Activated T-helper 1 cell treated with anti-CD3 and anti-CD28 coated beads, Interleukin-12 subunit alpha, Interleukin-12 subunit beta, Interleukin-2, Interleukin-4 antibody, amounts not matched to agents 30 ng/mL and 10 ng/mL and 1 ng/mL, durations not matched to agents 14 hours and 24 hours and 36 hours (primary cell): ENCODE measurements around the gene HLA-B. TPM values are rescaled to one million over a fixed set of nuclear protein-coding genes. Genes with fewer than 3 reads are reported as not detected.

ENCODE experiments used
- DNase-seq: peaks from one replicate; pipeline ENCODE4 v3.0.0; 2021; ENCODE audit warnings: low spot score
- H3K27ac Mint-ChIP-seq: one replicate; pipeline ENCODE4 v1.8.0; 2021; ENCODE audit warnings: mild to moderate bottlenecking, mixed read lengths
- H3K27me3 Mint-ChIP-seq: one replicate; pipeline ENCODE4 v1.8.0; 2022; ENCODE audit warnings: mild to moderate bottlenecking, moderate library complexity, mixed read lengths; ENCODE audit not compliant: insufficient read depth
- H3K36me3 Mint-ChIP-seq: one replicate; pipeline ENCODE4 v1.8.0; 2021; ENCODE audit warnings: low read depth, mixed read lengths
- H3K4me1 Mint-ChIP-seq: one replicate; pipeline ENCODE4 v1.8.0; 2021; ENCODE audit warnings: low read depth, mixed read lengths
- H3K4me3 Mint-ChIP-seq: one replicate; pipeline ENCODE4 v1.8.0; 2021; ENCODE audit warnings: mild to moderate bottlenecking, moderate library complexity, mixed read lengths
- H3K9me3 Mint-ChIP-seq: one replicate; pipeline ENCODE4 v1.8.0; 2021; ENCODE audit warnings: mixed read lengths
- intact Hi-C: fragments of 100-400 bp; cut with micrococcal nuclease; formaldehyde crosslinking; loops from one replicate; pipeline ENCODE4 v1.15.1; 2024
- total RNA-seq: library from RNA; stranded (reverse); gene quantifications from 2 replicates; pipeline ENCODE4 v1.2.3, GENCODE V29; 2022

HLA-B gene
- total RNA-seq, 1 donor from 2014 or later = 3,814 TPM

- H3K9me3 Mint-ChIP-seq = peaks cover 9% of the 10 kb centered on the region
- DNase-seq = no peak
- H3K4me1 Mint-ChIP-seq = peaks cover 11% of the 10 kb centered on the region
- H3K27me3 Mint-ChIP-seq = peaks cover 9% of the 10 kb centered on the region
- intact Hi-C loops = no loop called here
- peaks cover 5% of the 10 kb centered on the region for H3K36me3 Mint-ChIP-seq
- no peak overlapping the region for H3K4me3 Mint-ChIP-seq
- no peak overlapping the region for H3K27ac Mint-ChIP-seq
These were observed 11.8 kb downstream of the HLA-B start for GRCh38 chr6:31345026-31345730.

DNA sequence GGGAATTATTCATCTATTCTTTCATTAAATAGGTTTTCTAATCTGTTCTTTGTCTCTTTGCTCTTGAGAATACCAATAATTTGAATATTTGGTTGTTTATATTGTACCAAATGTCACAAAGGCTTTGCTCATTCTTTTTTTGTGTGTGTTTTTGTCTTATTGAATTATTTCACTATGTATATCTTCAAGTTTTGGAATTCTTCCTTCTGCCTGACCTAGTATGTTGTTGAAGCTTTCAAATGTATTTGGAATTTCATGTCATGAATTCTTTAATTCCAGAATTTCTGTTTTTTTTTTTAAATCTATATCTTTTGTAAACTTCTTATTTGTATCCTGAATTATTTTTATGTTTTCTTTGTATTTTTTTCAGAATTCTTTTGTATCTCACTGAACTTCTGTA, 16.8 kb downstream of the HLA-B start:
- Mint-ChIP-seq H3K4me1 (no peaks in the 10 kb centered on the region), H3K9me3 (peaks cover 56% of the 10 kb centered on the region), H3K36me3 (peaks cover 18% of the 10 kb centered on the region), H3K27ac (no peak overlapping the region), H3K27me3 (peaks cover 5% of the 10 kb centered on the region), H3K4me3 (no peak overlapping the region)
- intact Hi-C loops = no loop called here
- DNase-seq = no peak

- no peak overlapping the region for H3K4me3 Mint-ChIP-seq
- DNase-seq = no peak
- peaks cover 5% of the 10 kb centered on the region for H3K27me3 Mint-ChIP-seq
- no peak overlapping the region for H3K27ac Mint-ChIP-seq
- peaks cover 65% of the 10 kb centered on the region for H3K9me3 Mint-ChIP-seq
- H3K36me3 Mint-ChIP-seq = peaks cover 22% of the 10 kb centered on the region
- H3K4me1 Mint-ChIP-seq = no peaks in the 10 kb centered on the region
- intact Hi-C loops = no loop called here
These were observed 17.8 kb downstream of the HLA-B start for GRCh38 chr6:31339210-31339609.

DNA sequence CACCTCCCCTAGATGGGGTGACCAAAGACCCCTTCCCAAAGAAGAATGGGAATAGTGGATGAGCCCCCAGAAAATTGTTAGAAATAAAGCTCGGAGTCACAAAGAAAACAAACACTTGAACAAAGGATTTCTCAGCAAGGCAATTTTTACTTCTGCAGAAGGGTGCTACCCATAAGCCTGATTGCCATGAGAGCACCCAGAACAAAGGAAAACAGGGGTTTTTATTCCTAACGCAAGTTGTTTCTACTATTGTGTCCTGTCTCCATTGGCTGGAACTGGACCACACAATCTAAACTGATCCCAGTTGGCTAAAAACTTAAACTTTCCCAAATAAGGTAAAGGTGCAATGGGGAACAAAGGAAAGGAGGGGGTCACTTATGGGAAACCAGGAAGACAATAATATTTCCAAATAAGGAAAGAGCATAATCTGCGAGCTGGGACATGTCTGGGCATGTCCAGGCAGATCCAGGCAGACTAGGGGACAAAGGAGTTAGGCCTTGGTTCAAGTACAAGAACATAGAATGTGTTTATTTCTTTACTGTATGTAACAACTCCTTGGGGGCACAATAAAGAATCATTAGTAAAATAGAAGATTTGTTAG, 20.0 kb downstream of the HLA-B start:
- peaks cover 25% of the 10 kb centered on the region for H3K36me3 Mint-ChIP-seq
- peaks cover 2% of the 10 kb centered on the region for H3K27me3 Mint-ChIP-seq
- no peak overlapping the region for H3K4me3 Mint-ChIP-seq
- H3K9me3 Mint-ChIP-seq = peaks cover 83% of the 10 kb centered on the region
- no peak for DNase-seq
- no peak overlapping the region for H3K27ac Mint-ChIP-seq
- intact Hi-C loops = no loop called here
- peaks cover 18% of the 10 kb centered on the region for H3K4me1 Mint-ChIP-seq

DNA sequence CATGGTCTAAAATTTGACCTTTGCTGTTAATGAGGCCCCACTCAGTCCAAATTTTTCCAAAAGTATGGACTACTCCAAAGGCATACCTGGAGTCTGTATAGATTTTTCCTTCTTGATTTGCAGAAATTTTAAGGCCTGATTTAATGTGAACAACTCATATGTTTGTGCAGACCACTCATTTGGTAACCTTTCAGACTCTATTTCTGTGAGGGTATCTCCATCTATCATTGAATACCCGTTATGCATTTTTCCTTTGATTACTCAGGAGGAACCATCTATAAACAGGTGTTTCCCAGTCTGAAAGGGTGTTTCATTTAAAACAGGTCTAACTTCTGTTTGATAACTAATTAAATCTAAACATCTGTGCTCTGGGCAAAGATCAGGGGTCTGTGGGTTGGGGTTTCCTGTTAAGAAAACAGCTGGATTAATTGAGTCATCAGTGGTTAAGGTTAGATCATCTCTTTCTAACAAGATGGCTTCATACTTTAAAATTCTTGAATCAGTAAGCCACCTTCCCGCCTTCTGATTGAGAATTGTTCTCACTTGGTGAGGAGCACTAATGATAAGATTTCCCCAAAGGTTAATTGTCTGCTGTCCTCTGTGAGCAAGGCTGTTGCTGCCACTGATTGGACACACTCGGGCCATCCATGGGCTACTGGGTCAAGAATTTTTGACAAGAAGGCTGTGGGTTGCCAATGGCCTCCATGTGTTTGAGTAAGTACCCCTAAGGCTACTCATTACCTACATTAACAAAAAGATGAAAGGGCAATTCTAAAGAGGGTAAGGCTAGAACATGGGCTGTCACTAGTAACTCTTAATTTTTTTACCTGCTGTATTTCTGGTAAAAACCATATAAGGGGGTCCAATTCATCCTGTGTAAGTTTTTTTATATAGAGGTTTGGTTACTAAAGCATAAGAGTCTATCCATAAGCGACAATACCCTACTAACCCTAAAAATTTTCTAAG, 24.1 kb downstream of the HLA-B start:
- no peaks in the 10 kb centered on the region for H3K27me3 Mint-ChIP-seq
- DNase-seq = no peak
- peak overlapping the region; percentile 66 for H3K27ac Mint-ChIP-seq
- peaks cover 18% of the 10 kb centered on the region for H3K4me1 Mint-ChIP-seq
- H3K9me3 Mint-ChIP-seq = peaks cover 85% of the 10 kb centered on the region
- H3K36me3 Mint-ChIP-seq = peaks cover 13% of the 10 kb centered on the region
- intact Hi-C loops = no loop called here
- H3K4me3 Mint-ChIP-seq = peak overlapping the region; percentile 10

GRCh38 chr6:31328355-31328960, 28.5 kb downstream of the HLA-B start:
- Mint-ChIP-seq H3K27me3 (peaks cover 6% of the 10 kb centered on the region), H3K36me3 (no peaks in the 10 kb centered on the region), H3K27ac (no peak overlapping the region), H3K9me3 (peaks cover 55% of the 10 kb centered on the region), H3K4me3 (no peak overlapping the region), H3K4me1 (peaks cover 13% of the 10 kb centered on the region)
- DNase-seq = no peak
- intact Hi-C loops = no loop called here

GRCh38 chr6:31321820-31322219, 35.2 kb downstream of the HLA-B start:
- no peak overlapping the region for H3K4me3 Mint-ChIP-seq
- DNase-seq = no peak
- H3K27ac Mint-ChIP-seq = no peak overlapping the region
- intact Hi-C loops = no loop called here
- H3K9me3 Mint-ChIP-seq = peaks cover 4% of the 10 kb centered on the region
- H3K27me3 Mint-ChIP-seq = peaks cover 28% of the 10 kb centered on the region
- no peaks in the 10 kb centered on the region for H3K36me3 Mint-ChIP-seq
- H3K4me1 Mint-ChIP-seq = no peaks in the 10 kb centered on the region

- DNase-seq = no peak
- Mint-ChIP-seq H3K27me3 (peaks cover 31% of the 10 kb centered on the region), H3K36me3 (no peaks in the 10 kb centered on the region), H3K4me1 (no peaks in the 10 kb centered on the region), H3K27ac (no peak overlapping the region), H3K9me3 (no peaks in the 10 kb centered on the region), H3K4me3 (no peak overlapping the region)
- intact Hi-C loops = no loop called here
These were observed 35.8 kb downstream of the HLA-B start for GRCh38 chr6:31321005-31321707.

DNA sequence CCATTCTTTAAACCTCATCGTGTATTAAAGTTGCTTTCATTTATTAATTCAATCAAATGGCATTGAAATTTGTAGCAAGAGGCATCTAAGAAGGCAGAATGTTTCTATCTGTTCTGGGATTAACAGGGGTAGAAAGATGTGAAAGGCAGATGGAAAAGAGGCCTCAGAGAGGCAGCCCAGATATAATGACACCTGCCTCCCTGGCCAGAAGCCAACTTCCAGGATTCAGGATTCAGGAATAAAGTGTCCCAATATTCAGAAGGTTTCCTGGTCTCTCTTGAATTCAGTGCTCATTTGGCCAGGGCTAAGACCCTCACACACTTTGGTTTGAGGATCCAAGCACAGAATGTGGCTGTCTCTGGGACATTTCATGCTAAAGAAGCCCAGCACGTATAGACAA, 39.9 kb downstream of the HLA-B start:
- no peak for DNase-seq
- intact Hi-C loops = no loop called here
- no peaks in the 10 kb centered on the region for H3K9me3 Mint-ChIP-seq
- H3K27me3 Mint-ChIP-seq = peaks cover 51% of the 10 kb centered on the region
- H3K27ac Mint-ChIP-seq = no peak overlapping the region
- no peak overlapping the region for H3K4me3 Mint-ChIP-seq
- H3K36me3 Mint-ChIP-seq = no peaks in the 10 kb centered on the region
- H3K4me1 Mint-ChIP-seq = no peaks in the 10 kb centered on the region

GRCh38 chr6:31309641-31310040, 47.3 kb downstream of the HLA-B start:
- H3K9me3 Mint-ChIP-seq = no peaks in the 10 kb centered on the region
- peak overlapping the region; percentile 19 for H3K4me3 Mint-ChIP-seq

DNA sequence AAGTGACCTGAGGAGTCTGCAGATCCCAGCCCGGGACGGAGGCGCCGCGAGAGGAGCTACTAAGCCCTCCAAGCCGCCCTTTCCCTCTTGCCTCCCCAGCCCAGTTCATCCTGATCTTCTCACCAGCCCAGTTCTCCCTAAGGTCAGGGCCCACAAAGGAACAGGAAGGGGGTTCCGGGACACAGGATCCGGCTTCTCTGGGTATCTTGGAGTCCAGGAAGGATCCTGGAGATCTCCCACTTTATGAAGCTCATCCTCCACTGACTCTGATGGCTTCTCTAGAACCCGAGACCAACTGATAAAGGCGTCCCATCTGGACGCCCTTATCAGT, 48.2 kb downstream of the HLA-B start:
- Mint-ChIP-seq H3K4me3 (no peak overlapping the region), H3K36me3 (no peaks in the 10 kb centered on the region), H3K27ac (no peak overlapping the region), H3K4me1 (no peaks in the 10 kb centered on the region), H3K27me3 (peaks cover 56% of the 10 kb centered on the region), H3K9me3 (no peaks in the 10 kb centered on the region)
- DNase-seq = no peak
- intact Hi-C loops = no loop called here

More at GRCh38 chr6:31309641-31310040, 47.3 kb downstream of the HLA-B start:
- Mint-ChIP-seq H3K4me1 (no peaks in the 10 kb centered on the region), H3K36me3 (no peaks in the 10 kb centered on the region), H3K27ac (no peak overlapping the region), H3K27me3 (peaks cover 56% of the 10 kb centered on the region)
- intact Hi-C loops = no loop called here
- no peak for DNase-seq

GRCh38 chr6:31308050-31308844, 48.7 kb downstream of the HLA-B start:
- Mint-ChIP-seq H3K4me3 (peak overlapping the region; percentile 68), H3K4me1 (no peaks in the 10 kb centered on the region), H3K9me3 (no peaks in the 10 kb centered on the region), H3K27ac (no peak overlapping the region), H3K36me3 (no peaks in the 10 kb centered on the region), H3K27me3 (peaks cover 55% of the 10 kb centered on the region)
- intact Hi-C loops = no loop called here
- DNase-seq = peak; percentile 20
